ENCODE results near the gene SCUBE2.
"Not testable (repeated sequence)": the region's sequence is repeated elsewhere in the genome, so short reads cannot be mapped to it uniquely, and the experiment has no call there.

SCUBE2 gene

GRCh38 chr11:9039863-9040262 is 51.5 kb downstream of the SCUBE2 start:
- no peak for FAIRE-seq

- FAIRE-seq = no peak
These were observed 52.2 kb downstream of the SCUBE2 start for GRCh38 chr11:9039198-9039597.

- FAIRE-seq = no peak
These were observed 52.9 kb downstream of the SCUBE2 start for GRCh38 chr11:9038541-9038940.

GRCh38 chr11:9037963-9038362 is 53.4 kb downstream of the SCUBE2 start:
- FAIRE-seq = no peak

- no peak for FAIRE-seq
These were observed 54.2 kb downstream of the SCUBE2 start for GRCh38 chr11:9037046-9037780.

GRCh38 chr11:9030601-9031000 is 60.8 kb downstream of the SCUBE2 start:
- no peak for FAIRE-seq

- FAIRE-seq = no peak
These were observed 62.0 kb downstream of the SCUBE2 start for GRCh38 chr11:9029422-9029821.

GRCh38 chr11:9028581-9028980 is 62.8 kb downstream of the SCUBE2 start:
- FAIRE-seq = no peak

GRCh38 chr11:9025101-9025850 is 66.1 kb downstream of the SCUBE2 start:
- no peak for FAIRE-seq

GRCh38 chr11:9022961-9023680 is 68.3 kb downstream of the SCUBE2 start:
- no peak for FAIRE-seq

GRCh38 chr11:9020916-9021315 is 70.5 kb downstream of the SCUBE2 start:
- FAIRE-seq = no peak

GRCh38 chr11:9019861-9020260 is 71.5 kb downstream of the SCUBE2 start:
- no peak for FAIRE-seq

- FAIRE-seq = no peak
These were observed 73.6 kb downstream of the SCUBE2 start for GRCh38 chr11:9017773-9018172.

GRCh38 chr11:9016916-9017642 is 74.3 kb downstream of the SCUBE2 start:
- FAIRE-seq = no peak

- FAIRE-seq = peak; percentile 55
These were observed 75.7 kb downstream of the SCUBE2 start for GRCh38 chr11:9015677-9016076.

GRCh38 chr11:9014826-9015225 is 76.6 kb downstream of the SCUBE2 start:
- FAIRE-seq = no peak

GRCh38 chr11:9013373-9013772 is 78.0 kb downstream of the SCUBE2 start:
- no peak for FAIRE-seq

GRCh38 chr11:9009538-9009937 is 81.9 kb downstream of the SCUBE2 start:
- not testable (repeated sequence) for FAIRE-seq

- FAIRE-seq = no peak
These were observed 82.7 kb downstream of the SCUBE2 start for GRCh38 chr11:9008661-9009060.

GRCh38 chr11:9008011-9008550 is 83.3 kb downstream of the SCUBE2 start:
- FAIRE-seq = no peak

- no peak for FAIRE-seq
These were observed 86.3 kb downstream of the SCUBE2 start for GRCh38 chr11:9005087-9005486.

- FAIRE-seq = no peak
These were observed 87.0 kb downstream of the SCUBE2 start for GRCh38 chr11:9004183-9004926.

Data from islet of Langerhans (tissue), 1 donor.